Smooth muscle cell (in vitro differentiated cells): ENCODE results near the gene FNDC8. TPM values are rescaled to one million over a fixed set of nuclear protein-coding genes. Genes with fewer than 3 reads are reported as not detected.

Experiments used
- DNase-seq: peaks from one replicate; lab custom pipeline; 2025; ENCODE audit not compliant: unreplicated experiment; lab: John Stamatoyannopoulos, UW
- H2AFZ ChIP-seq: fragments of 200-600 bp; sonication (generic); 2 replicates; pipeline ENCODE4 v1.6.0; 2016; ENCODE audit warnings: antibody characterized with exemption, low read depth, mild to moderate bottlenecking
- H3F3A ChIP-seq: fragments of 200-600 bp; sonication (generic); 2 replicates; pipeline ENCODE4 v1.6.0; 2017; ENCODE audit warnings: antibody characterized with exemption, low read depth
- H3K27ac ChIP-seq: fragments of 200-600 bp; sonication (generic); 2 replicates; pipeline ENCODE4 v1.5.1; 2016; ENCODE audit warnings: low read depth, mild to moderate bottlenecking
- H3K27me3 ChIP-seq: fragments of 200-600 bp; sonication (generic); 2 replicates; pipeline ENCODE4 v1.6.1; 2016; ENCODE audit warnings: low read depth, mild to moderate bottlenecking
- H3K36me3 ChIP-seq: fragments of 200-600 bp; sonication (generic); 2 replicates; pipeline ENCODE4 v1.5.1; 2016; ENCODE audit warnings: low read depth
- H3K4me1 ChIP-seq: fragments of 200-600 bp; sonication (generic); 2 replicates; pipeline ENCODE4 v1.5.1; 2016; ENCODE audit warnings: low read depth
- H3K4me2 ChIP-seq: fragments of 200-600 bp; sonication (generic); 2 replicates; pipeline ENCODE4 v1.6.0; 2016; ENCODE audit warnings: mild to moderate bottlenecking
- H3K4me3 ChIP-seq: fragments of 200-600 bp; sonication (generic); 2 replicates; pipeline ENCODE4 v1.5.1; 2016; ENCODE audit warnings: mild to moderate bottlenecking
- H3K79me2 ChIP-seq: fragments of 200-600 bp; sonication (generic); 2 replicates; pipeline ENCODE4 v1.6.0; 2016; ENCODE audit warnings: low read depth, mild to moderate bottlenecking
- H3K9ac ChIP-seq: fragments of 200-600 bp; sonication (generic); 2 replicates; pipeline ENCODE4 v1.6.0; 2016; ENCODE audit warnings: low read depth
- H3K9me3 ChIP-seq: fragments of 200-600 bp; sonication (generic); replicated peaks from 2 replicates; pipeline ENCODE4 v1.5.1; 2016; ENCODE audit warnings: low read depth
- H4K20me1 ChIP-seq: fragments of 200-600 bp; sonication (generic); 2 replicates; pipeline ENCODE4 v1.6.0; 2016; ENCODE audit warnings: low read depth
- CTCF ChIP-seq: fragments of 200-600 bp; sonication (generic); IDR thresholded peaks from 2 replicates; pipeline ENCODE4 v1.5.1; 2017; ENCODE audit warnings: borderline replicate concordance, mild to moderate bottlenecking, antibody characterized with exemption; ENCODE audit not compliant: insufficient read depth, poor library complexity, severe bottlenecking
- WGBS: methylation state at CpG from one replicate; pipeline ENCODE4 v1.1.7; 2016; ENCODE audit warnings: low lambda C conversion rate; 5-methylcytosine and 5-hydroxymethylcytosine counted together
- polyA plus RNA-seq: library from polyadenylated mRNA; unstranded; fragments of >200 nt; fragmentation: Nextera tagmentation; extraction: Ambion mirVana; gene quantifications from 2 replicates; pipeline ENCODE4 v1.2.1, GENCODE V29; 2016
- total RNA-seq: library from RNA; depleted of rRNA; stranded (reverse); fragments of >200 nt; gene quantifications from 2 replicates; pipeline ENCODE4 v1.2.3, GENCODE V29; 2014

The FNDC8 gene
- total and polyA plus RNA-seq, 2 experiments from 2014 or later = not detected

- Histone ChIP-seq H3K4me3 (no peak overlapping the region), H3K36me3 (no peaks in the 10 kb centered on the region), H2AFZ (no peak overlapping the region), H3K4me2 (no peak overlapping the region), H4K20me1 (peaks cover 91% of the 10 kb centered on the region), H3K27ac (no peak overlapping the region), H3F3A (no peaks in the 10 kb centered on the region), H3K4me1 (no peaks in the 10 kb centered on the region), H3K9ac (no peak overlapping the region), H3K9me3 (no peaks in the 10 kb centered on the region), H3K27me3 (no peaks in the 10 kb centered on the region), H3K79me2 (peaks cover 34% of the 10 kb centered on the region)
- WGBS = 94% methylated on average over 2 of the region's 2 CpGs
- TF ChIP-seq CTCF = no peak
- no peak for DNase-seq
Measured at GRCh38 chr17:35074711-35075707, 46.4 kb upstream of the FNDC8 start.

- Histone ChIP-seq H3K27me3 (no peaks in the 10 kb centered on the region), H2AFZ (no peak overlapping the region), H3K4me2 (no peak overlapping the region), H3K27ac (no peak overlapping the region), H3K4me3 (no peak overlapping the region), H3K9ac (no peak overlapping the region), H3K79me2 (peaks cover 29% of the 10 kb centered on the region), H3F3A (no peaks in the 10 kb centered on the region), H4K20me1 (peaks cover 92% of the 10 kb centered on the region), H3K36me3 (no peaks in the 10 kb centered on the region), H3K4me1 (peaks cover under 1% of the 10 kb centered on the region), H3K9me3 (no peaks in the 10 kb centered on the region)
- TF ChIP-seq CTCF = no peak
- DNase-seq = no peak
- 92% methylated on average over 1 of the region's 1 CpG for WGBS
Measured at GRCh38 chr17:35076874-35077273, 44.5 kb upstream of the FNDC8 start.

- no peak for DNase-seq
- H3K4me3 ChIP-seq = no peak overlapping the region
- H3K9ac ChIP-seq = no peak overlapping the region
- H3K4me1 ChIP-seq = peaks cover 8% of the 10 kb centered on the region
- no peak overlapping the region for H3K4me2 ChIP-seq
- 100% methylated on average over 1 of the region's 1 CpG for WGBS
- no peaks in the 10 kb centered on the region for H3F3A ChIP-seq
- no peaks in the 10 kb centered on the region for H3K9me3 ChIP-seq
- no peak overlapping the region for H3K27ac ChIP-seq
- TF ChIP-seq CTCF = no peak
- H3K36me3 ChIP-seq = no peaks in the 10 kb centered on the region
- peaks cover 77% of the 10 kb centered on the region for H4K20me1 ChIP-seq
- H3K27me3 ChIP-seq = no peaks in the 10 kb centered on the region
- H3K79me2 ChIP-seq = peaks cover 38% of the 10 kb centered on the region
- H2AFZ ChIP-seq = no peak overlapping the region
Measured at GRCh38 chr17:35079547-35080423, 41.6 kb upstream of the FNDC8 start.
